SU-DHL-6 (cell line): Measurements from ENCODE around the gene SLC43A3.

ENCODE experiments used
- H2AFZ ChIP-seq: fragments of 200-600 bp; sonication (generic); 2 replicates; pipeline ENCODE4 v1.6.1; 2014; ENCODE audit warnings: low read depth, mild to moderate bottlenecking, moderate library complexity, mixed read lengths, antibody characterized with exemption, low read length; ENCODE audit not compliant: severe bottlenecking
- H3F3A ChIP-seq: fragments of 200-600 bp; shearing (Covaris generic); 2 replicates; pipeline ENCODE4 v1.6.0; 2016; ENCODE audit warnings: antibody characterized with exemption, mild to moderate bottlenecking; ENCODE audit not compliant: insufficient read depth
- H3K27ac ChIP-seq: fragments of 200-600 bp; sonication (generic); 2 replicates; pipeline ENCODE4 v1.5.1; 2016; ENCODE audit warnings: low read depth, mild to moderate bottlenecking, low read length, moderate library complexity, mixed read lengths
- H3K27me3 ChIP-seq: fragments of 200-600 bp; sonication (generic), shearing (Covaris generic); 2 replicates; pipeline ENCODE4 v1.6.0; 2014; ENCODE audit warnings: mild to moderate bottlenecking, low read length
- H3K36me3 ChIP-seq: fragments of 200-600 bp; sonication (generic); 2 replicates; pipeline ENCODE4 v1.6.1; 2014; ENCODE audit warnings: mild to moderate bottlenecking, low read length, mixed read lengths
- H3K4me2 ChIP-seq: fragments of 300-600, 200-600 bp; shearing (Covaris generic), sonication (generic); 2 replicates; pipeline ENCODE4 v1.6.0; 2014; ENCODE audit warnings: low read length, low read depth, mild to moderate bottlenecking; ENCODE audit not compliant: poor library complexity, severe bottlenecking
- H3K4me3 ChIP-seq: fragments of 200-600 bp; sonication (generic); 2 replicates; pipeline ENCODE4 v1.5.1; 2014; ENCODE audit warnings: antibody characterized with exemption, low read length, mild to moderate bottlenecking, mixed read lengths; ENCODE audit not compliant: insufficient read depth, poor library complexity, severe bottlenecking
- H3K79me2 ChIP-seq: fragments of 200-600 bp; sonication (generic); 2 replicates; pipeline ENCODE4 v1.6.1; 2014; ENCODE audit warnings: mild to moderate bottlenecking, low read length, moderate library complexity; ENCODE audit not compliant: insufficient read depth
- H3K9ac ChIP-seq: fragments of 200-600 bp; sonication (generic); 2 replicates; pipeline ENCODE4 v1.7.0; 2014; ENCODE audit warnings: mild to moderate bottlenecking, low read length
- H3K9me2 ChIP-seq: fragments of 200-600 bp; sonication (generic); replicated peaks from 2 replicates; pipeline ENCODE4 v1.6.1; 2014; ENCODE audit warnings: low read length; ENCODE audit not compliant: insufficient read depth
- H3K9me3 ChIP-seq: fragments of 200-600 bp; sonication (generic); 2 replicates; pipeline ENCODE4 v1.6.1; 2014; ENCODE audit warnings: low read length, mixed read lengths; ENCODE audit not compliant: insufficient read depth
- H4K20me1 ChIP-seq: fragments of 200-600 bp; sonication (generic); 2 replicates; pipeline ENCODE4 v1.6.1; 2014; ENCODE audit warnings: low read depth, mild to moderate bottlenecking, antibody characterized with exemption, low read length, moderate library complexity, mixed read lengths
- EZH2phosphoT487 ChIP-seq: fragments of 200-600 bp; sonication (generic), shearing (Covaris generic); conservative IDR thresholded peaks from 2 replicates; pipeline ENCODE4 v1.6.1; 2018; ENCODE audit warnings: mild to moderate bottlenecking, antibody characterized with exemption, low read length, moderate library complexity, mixed read lengths
- TF ChIP-seq, protein P1 (sequence below): fragments of 200-600 bp; sonication (generic); IDR thresholded peaks from one replicate; pipeline ENCODE4 v1.5.1; 2017; ENCODE audit warnings: antibody characterized with exemption, mild to moderate bottlenecking, low read length, moderate library complexity; ENCODE audit not compliant: insufficient read depth, poor library complexity, severe bottlenecking

Gene SLC43A3

DNA sequence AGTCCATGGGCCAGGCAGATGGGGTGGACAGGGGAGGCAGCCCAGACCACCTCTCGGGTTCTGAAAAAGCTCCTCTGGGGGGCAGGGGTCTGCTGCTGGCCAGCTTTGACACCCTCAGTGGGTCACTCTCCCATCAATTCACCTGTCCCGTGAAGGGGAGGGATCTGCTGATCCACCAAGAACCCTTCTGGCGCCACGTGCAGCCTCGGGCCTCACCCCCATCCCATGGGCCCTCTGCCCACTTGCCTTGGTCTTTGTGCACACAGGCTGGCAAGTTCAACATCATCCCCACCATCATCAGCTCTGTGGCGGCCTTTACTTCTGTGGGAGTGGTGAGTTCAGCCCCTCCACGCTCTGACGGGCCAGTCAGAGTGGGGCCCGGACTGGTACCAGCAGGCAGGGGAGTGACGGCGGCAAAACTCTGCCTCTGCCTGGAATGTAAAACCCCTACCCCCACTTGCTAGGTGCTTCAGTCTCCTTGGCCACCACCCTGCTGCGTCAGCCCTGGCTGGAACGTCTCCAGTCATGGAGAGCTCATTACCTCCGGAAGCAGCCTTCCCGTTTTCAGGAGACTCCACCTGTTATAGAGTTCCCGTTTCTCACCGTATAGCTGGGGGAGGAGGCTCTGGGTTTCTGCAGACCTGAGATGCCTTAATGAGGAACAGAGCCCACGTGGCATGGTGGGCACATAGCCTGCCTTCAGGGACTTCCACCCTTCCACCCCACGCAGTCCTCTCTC is 58.6 kb downstream of the SLC43A3 start:
- H3K27ac ChIP-seq = no peak overlapping the region
- H3K9me3 ChIP-seq = no peaks in the 10 kb centered on the region
- H4K20me1 ChIP-seq = no peaks in the 10 kb centered on the region
- no peak overlapping the region for H3K9ac ChIP-seq
- H3F3A ChIP-seq = no peaks in the 10 kb centered on the region
- no peaks in the 10 kb centered on the region for H3K9me2 ChIP-seq
- TF ChIP-seq EZH2phosphoT487 = no peak
- TF ChIP-seq, protein P1, sequence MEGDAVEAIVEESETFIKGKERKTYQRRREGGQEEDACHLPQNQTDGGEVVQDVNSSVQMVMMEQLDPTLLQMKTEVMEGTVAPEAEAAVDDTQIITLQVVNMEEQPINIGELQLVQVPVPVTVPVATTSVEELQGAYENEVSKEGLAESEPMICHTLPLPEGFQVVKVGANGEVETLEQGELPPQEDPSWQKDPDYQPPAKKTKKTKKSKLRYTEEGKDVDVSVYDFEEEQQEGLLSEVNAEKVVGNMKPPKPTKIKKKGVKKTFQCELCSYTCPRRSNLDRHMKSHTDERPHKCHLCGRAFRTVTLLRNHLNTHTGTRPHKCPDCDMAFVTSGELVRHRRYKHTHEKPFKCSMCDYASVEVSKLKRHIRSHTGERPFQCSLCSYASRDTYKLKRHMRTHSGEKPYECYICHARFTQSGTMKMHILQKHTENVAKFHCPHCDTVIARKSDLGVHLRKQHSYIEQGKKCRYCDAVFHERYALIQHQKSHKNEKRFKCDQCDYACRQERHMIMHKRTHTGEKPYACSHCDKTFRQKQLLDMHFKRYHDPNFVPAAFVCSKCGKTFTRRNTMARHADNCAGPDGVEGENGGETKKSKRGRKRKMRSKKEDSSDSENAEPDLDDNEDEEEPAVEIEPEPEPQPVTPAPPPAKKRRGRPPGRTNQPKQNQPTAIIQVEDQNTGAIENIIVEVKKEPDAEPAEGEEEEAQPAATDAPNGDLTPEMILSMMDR = no peak
- no peaks in the 10 kb centered on the region for H3K27me3 ChIP-seq
- H3K36me3 ChIP-seq = no peaks in the 10 kb centered on the region
- no peak overlapping the region for H3K4me2 ChIP-seq
- no peak overlapping the region for H2AFZ ChIP-seq
- H3K79me2 ChIP-seq = no peaks in the 10 kb centered on the region
- H3K4me3 ChIP-seq = no peak overlapping the region

- Histone ChIP-seq H3K9me3 (no peaks in the 10 kb centered on the region), H3K79me2 (no peaks in the 10 kb centered on the region), H3K9me2 (no peaks in the 10 kb centered on the region), H4K20me1 (no peaks in the 10 kb centered on the region), H3K9ac (no peak overlapping the region), H3F3A (no peaks in the 10 kb centered on the region), H3K36me3 (no peaks in the 10 kb centered on the region), H2AFZ (no peak overlapping the region), H3K27me3 (no peaks in the 10 kb centered on the region), H3K4me3 (no peak overlapping the region), H3K4me2 (no peak overlapping the region), H3K27ac (no peak overlapping the region)
- TF ChIP-seq EZH2phosphoT487 = no peak
- TF ChIP-seq, protein P1 = no peak
Measured at GRCh38 chr11:57364851-57365660, 61.9 kb downstream of the SLC43A3 start.

GRCh38 chr11:57363131-57364080 is 63.5 kb downstream of the SLC43A3 start:
- Histone ChIP-seq H3K9me3 (no peaks in the 10 kb centered on the region), H3K79me2 (no peaks in the 10 kb centered on the region), H3K9me2 (no peaks in the 10 kb centered on the region), H3K36me3 (no peaks in the 10 kb centered on the region), H3K27me3 (no peaks in the 10 kb centered on the region), H3K4me2 (no peak overlapping the region), H3K4me3 (no peak overlapping the region), H3F3A (no peaks in the 10 kb centered on the region), H2AFZ (no peak overlapping the region), H4K20me1 (no peaks in the 10 kb centered on the region), H3K9ac (no peak overlapping the region), H3K27ac (no peak overlapping the region)
- no peak for TF ChIP-seq EZH2phosphoT487
- TF ChIP-seq, protein P1 = no peak
